Subcutaneous adipose tissue (tissue), 4 donors: ENCODE measurements around the gene C18orf63. TPM values are rescaled to one million over a fixed set of nuclear protein-coding genes. Genes with fewer than 3 reads are reported as not detected.

ENCODE experiments used
- total RNA-seq, 4 donors: library from RNA; depleted of rRNA; stranded (reverse); fragments of >200 nt; gene quantifications; one replicate each; pipeline ENCODE4 v1.1.0, GENCODE V29; 2016
- TF ChIP-seq, protein P1 (sequence below): fragments of 450-650 bp; IDR thresholded peaks from one replicate; pipeline ENCODE4 v1.5.1; 2016; ENCODE audit warnings: low read depth, mild to moderate bottlenecking, control low read depth, antibody characterized with exemption, moderate library complexity

Gene C18orf63
- total RNA-seq, 4 donors from 2014 or later, result not detected

DNA sequence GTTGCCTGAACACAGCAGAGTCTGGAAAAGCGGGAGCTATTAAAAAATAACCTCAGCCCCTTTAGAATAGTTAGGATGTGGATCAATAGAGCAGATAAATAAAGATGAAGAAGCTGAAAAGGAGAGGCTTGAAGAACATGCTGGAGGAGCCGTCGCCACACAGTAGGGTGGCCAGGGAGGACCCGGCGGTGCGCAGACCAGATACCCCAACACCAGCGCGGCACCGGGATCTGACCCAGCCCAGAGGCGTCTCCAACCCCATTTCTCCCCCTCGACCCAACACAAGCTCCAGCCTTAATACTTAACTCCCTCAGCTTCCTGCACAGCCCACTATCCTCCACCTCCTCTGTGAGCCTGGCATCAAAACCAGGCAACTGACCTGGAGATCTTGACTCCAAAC, 39.9 kb upstream of the C18orf63 start:
- TF ChIP-seq, protein P1, sequence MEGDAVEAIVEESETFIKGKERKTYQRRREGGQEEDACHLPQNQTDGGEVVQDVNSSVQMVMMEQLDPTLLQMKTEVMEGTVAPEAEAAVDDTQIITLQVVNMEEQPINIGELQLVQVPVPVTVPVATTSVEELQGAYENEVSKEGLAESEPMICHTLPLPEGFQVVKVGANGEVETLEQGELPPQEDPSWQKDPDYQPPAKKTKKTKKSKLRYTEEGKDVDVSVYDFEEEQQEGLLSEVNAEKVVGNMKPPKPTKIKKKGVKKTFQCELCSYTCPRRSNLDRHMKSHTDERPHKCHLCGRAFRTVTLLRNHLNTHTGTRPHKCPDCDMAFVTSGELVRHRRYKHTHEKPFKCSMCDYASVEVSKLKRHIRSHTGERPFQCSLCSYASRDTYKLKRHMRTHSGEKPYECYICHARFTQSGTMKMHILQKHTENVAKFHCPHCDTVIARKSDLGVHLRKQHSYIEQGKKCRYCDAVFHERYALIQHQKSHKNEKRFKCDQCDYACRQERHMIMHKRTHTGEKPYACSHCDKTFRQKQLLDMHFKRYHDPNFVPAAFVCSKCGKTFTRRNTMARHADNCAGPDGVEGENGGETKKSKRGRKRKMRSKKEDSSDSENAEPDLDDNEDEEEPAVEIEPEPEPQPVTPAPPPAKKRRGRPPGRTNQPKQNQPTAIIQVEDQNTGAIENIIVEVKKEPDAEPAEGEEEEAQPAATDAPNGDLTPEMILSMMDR, result no peak

DNA sequence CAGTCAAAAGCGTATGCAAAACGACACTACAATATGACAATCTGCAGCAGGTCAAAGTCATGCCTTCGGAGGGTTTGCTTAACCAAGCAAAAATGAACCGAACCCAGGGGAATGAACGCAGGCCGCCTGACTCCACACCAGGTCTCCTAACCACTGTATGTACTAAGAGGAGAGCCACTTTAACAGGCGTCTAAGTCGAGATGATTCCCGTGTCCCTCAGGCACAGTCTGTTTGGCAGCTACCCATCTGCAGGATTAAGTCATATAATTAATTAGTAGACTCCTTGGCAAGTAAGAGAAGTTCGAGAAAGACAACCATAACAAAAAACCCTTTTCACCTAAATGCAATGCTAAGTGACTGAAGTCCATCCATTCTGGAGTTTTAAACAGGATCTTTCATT, 39.0 kb upstream of the C18orf63 start:
- TF ChIP-seq, protein P1, result no peak

DNA sequence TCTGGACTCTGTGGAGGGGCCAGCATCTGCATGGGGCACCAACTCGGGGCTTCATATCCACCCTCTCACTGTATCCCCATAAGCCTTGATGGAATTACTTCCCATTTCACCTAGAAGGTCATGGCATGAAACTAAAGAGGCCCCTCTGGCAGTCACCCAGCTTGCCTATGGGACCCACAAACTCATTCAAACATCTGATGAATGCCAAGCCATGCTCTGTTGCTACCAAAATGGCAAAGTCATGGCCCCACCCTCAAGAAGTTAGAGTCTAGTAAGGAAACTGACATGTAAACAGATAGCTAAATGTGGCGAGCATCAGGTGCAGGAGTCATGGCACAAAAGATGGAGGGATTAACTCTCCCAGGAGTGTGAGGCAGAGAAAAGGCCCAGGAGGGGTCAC, 38.3 kb upstream of the C18orf63 start:
- TF ChIP-seq, protein P1, result no peak

DNA sequence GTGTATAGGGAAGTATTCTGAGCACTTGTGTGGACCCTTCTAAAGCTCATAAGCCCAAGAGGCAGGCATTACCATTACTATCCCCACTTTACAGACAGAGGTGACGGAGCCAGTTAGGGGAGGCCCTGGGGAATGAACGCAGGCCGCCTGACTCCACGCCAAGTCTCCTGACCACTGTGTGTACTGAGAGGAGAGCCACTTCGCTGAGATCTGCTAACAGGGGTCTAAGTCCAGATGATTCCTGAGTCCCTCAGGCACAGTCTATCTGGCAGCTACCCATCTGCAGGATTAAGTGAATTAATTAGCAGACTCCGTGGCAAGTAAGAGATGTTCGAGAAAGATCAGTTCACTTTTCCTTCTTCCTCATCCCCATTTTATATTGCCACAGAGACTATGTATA, 37.6 kb upstream of the C18orf63 start:
- TF ChIP-seq, protein P1, result no peak

DNA sequence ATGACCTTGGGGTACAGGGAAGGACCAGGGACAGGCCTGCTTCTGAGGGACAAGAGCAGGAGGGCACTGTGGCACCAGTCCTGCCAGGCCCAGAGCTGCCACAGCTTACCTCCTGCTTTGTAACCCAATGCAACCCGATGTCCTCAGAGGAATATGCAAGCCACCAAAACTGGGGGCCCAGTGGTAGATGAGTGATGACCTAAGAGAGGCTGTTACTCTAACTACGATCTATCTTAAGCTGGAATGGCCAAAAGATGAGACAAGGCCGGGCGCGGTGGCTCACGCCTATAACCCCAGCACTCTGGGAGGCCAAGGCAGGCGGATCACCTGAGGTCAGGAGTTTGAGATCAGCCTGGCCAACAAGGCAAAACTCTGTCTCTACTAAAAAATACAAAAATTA, 36.7 kb upstream of the C18orf63 start:
- TF ChIP-seq, protein P1, result no peak

DNA sequence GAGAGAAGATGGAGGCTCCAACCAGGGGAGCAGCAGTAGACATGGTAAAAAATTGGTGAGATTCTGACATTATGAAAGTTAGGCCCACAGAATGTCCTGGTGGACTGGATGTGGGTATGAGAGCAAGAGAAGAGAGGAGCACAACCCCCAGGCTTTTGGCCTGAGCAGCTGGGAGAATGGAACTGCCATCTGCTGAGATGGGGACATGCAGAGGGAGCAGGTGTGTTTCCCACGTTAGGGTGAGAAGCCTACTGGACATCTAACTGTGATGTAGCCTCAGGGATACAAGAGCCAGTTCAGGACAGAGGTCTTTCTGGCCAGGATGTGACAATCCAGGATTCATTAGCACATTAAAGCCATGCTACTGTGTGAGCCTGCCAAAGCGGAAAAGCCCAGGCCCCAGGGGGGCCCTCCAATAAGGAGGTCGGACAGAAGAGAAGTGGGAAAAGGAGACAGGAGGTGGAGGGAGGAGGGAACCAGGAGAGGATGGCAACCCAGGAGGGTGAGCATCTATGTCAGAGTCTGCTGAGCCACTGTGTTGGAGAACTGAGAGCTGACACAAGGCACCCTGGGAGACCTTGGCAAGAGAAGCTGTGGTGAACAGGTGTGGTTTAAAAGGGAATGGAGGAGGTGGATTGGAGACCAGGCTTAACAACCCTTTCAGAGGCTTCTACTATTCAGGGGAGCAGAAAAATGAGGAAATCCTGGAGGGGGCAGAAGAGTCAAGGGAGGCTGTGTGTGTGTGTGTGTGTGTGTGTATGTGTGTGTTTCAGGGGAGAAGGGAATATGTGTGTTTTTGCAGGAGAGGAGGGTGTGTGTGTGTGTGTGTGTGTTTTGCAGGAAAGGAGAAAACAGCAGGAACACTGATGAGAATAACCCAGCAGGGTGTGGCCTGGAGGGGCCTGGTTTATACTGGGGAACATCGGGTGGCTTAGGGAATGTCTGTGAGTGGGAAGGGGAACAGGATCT, 34.3 kb upstream of the C18orf63 start:
- TF ChIP-seq, protein P1, result no peak

DNA sequence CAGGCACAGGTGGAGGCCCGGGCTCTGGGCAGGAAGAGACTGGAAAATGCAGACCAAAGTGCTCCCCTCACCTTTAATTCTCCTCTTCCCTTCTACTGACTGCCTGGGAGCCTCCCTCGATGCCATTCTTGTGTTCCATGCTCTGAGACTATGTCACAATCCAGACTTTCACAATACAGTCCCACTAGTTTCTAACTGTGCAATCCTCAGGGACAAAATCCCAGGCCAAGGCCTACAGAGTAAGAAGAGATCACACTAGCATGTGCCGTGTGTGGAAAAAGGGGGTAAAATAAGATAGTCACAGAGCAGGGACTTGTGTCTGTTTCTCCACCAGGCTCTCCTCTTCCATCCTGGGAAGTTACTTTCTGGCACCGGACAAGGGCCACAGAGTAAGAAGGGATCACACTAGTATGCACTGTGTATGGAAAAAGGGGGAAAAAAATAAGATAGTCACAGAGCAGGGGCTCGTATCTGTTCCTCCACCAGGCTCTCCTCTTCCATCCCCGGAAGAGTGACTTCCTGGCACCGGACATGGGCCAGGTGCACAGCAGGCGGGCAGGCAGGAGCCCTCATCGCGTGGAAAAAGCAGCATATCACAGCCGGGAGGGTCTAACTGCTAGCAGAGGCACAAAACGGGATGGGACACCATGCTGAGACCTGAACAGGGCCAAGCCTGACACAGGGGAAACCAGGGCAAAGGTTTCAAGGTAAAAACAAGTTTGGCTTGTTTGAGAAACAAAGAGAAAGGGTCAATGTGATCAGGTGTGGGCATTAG, 33.5 kb upstream of the C18orf63 start:
- TF ChIP-seq, protein P1, result no peak
